CD4-positive, CD25-positive, alpha-beta regulatory T cell (primary cell): Measurements from ENCODE around the gene SHOX. TPM values are rescaled to one million over a fixed set of nuclear protein-coding genes. Genes with fewer than 3 reads are reported as not detected.

ENCODE experiments used
- ATAC-seq, 2 donors: fragments of 150-1000 bp; cut with Tn5 transposase; one replicate each; pipeline ENCODE4 v1.10.0; 2021; ENCODE audit warnings: low read depth in 2 of 2, moderate number of reproducible peaks in 2 of 2, moderate library complexity in 1 of 2
- DNase-seq, 3 donors: peaks; one replicate each; pipeline versions ENCODE4 v3.0.0 to v3.0.0-alpha.2; 2012 to 2022; ENCODE audit warnings: mixed read lengths in 1 of 3
- H3K27ac ChIP-seq: one replicate; pipeline ENCODE4 v1.7.0; 2013; ENCODE audit warnings: mild to moderate bottlenecking, low read length; ENCODE audit not compliant: insufficient read depth, poor library complexity, severe bottlenecking
- H3K27me3 ChIP-seq: one replicate; pipeline ENCODE4 v1.7.0; 2013; ENCODE audit warnings: low read length; ENCODE audit not compliant: control insufficient read depth, insufficient read depth
- H3K36me3 ChIP-seq: one replicate; pipeline ENCODE4 v1.7.0; 2013; ENCODE audit warnings: mild to moderate bottlenecking, low read length, moderate library complexity; ENCODE audit not compliant: control insufficient read depth, insufficient read depth
- H3K4me1 ChIP-seq: 2 replicates; pipeline ENCODE4 v1.7.0; 2013; ENCODE audit warnings: mild to moderate bottlenecking, low read length; ENCODE audit not compliant: insufficient read depth, control insufficient read depth, poor library complexity, severe bottlenecking
- H3K4me3 ChIP-seq: one replicate; pipeline ENCODE4 v1.7.0; 2013; ENCODE audit warnings: low read depth, mild to moderate bottlenecking, low read length, moderate library complexity
- H3K9me3 ChIP-seq, 2 experiments: 1 replicate in 1 of 2; 2 replicates in 1 of 2; pipeline ENCODE4 v1.7.0; 2013; ENCODE audit warnings: low read length in 2 of 2, mild to moderate bottlenecking in 1 of 2, moderate library complexity in 1 of 2; ENCODE audit not compliant: control insufficient read depth in 2 of 2
- H3K27ac Mint-ChIP-seq, 3 donors: one replicate each; pipeline ENCODE4 v1.8.0; 2020 to 2022; ENCODE audit warnings: mild to moderate bottlenecking in 3 of 3, mixed read lengths in 3 of 3, moderate library complexity in 2 of 3
- H3K27me3 Mint-ChIP-seq: one replicate; pipeline ENCODE4 v1.8.0; 2022; ENCODE audit warnings: mild to moderate bottlenecking, mixed read lengths
- H3K36me3 Mint-ChIP-seq: one replicate; pipeline ENCODE4 v1.8.0; 2020; ENCODE audit warnings: mixed read lengths
- H3K4me1 Mint-ChIP-seq, 4 donors: one replicate each; pipeline ENCODE4 v1.8.0; 2020 to 2022; ENCODE audit warnings: mixed read lengths in 4 of 4, mild to moderate bottlenecking in 1 of 4
- H3K4me3 Mint-ChIP-seq, 4 donors: one replicate each; pipeline ENCODE4 v1.8.0; 2020 to 2022; ENCODE audit warnings: mild to moderate bottlenecking in 4 of 4, mixed read lengths in 4 of 4, moderate library complexity in 3 of 4
- H3K9me3 Mint-ChIP-seq, 7 donors: one replicate each; pipeline ENCODE4 v1.8.0; 2020 to 2022; ENCODE audit warnings: mixed read lengths in 7 of 7, mild to moderate bottlenecking in 3 of 7, moderate library complexity in 2 of 7
- polyA plus RNA-seq, 4 donors: library from polyadenylated mRNA; unstranded; fragments of 300-500 nt; fragmentation: Illumina TruSeq; gene quantifications; one replicate each; pipeline ENCODE4 v1.2.3, GENCODE V29; 2021
- total RNA-seq: library from RNA; stranded (reverse); gene quantifications from one replicate; pipeline ENCODE4 v1.2.3, GENCODE V29; 2022

The SHOX gene
- total and polyA plus RNA-seq, 5 donors from 2014 or later, result not detected

DNA sequence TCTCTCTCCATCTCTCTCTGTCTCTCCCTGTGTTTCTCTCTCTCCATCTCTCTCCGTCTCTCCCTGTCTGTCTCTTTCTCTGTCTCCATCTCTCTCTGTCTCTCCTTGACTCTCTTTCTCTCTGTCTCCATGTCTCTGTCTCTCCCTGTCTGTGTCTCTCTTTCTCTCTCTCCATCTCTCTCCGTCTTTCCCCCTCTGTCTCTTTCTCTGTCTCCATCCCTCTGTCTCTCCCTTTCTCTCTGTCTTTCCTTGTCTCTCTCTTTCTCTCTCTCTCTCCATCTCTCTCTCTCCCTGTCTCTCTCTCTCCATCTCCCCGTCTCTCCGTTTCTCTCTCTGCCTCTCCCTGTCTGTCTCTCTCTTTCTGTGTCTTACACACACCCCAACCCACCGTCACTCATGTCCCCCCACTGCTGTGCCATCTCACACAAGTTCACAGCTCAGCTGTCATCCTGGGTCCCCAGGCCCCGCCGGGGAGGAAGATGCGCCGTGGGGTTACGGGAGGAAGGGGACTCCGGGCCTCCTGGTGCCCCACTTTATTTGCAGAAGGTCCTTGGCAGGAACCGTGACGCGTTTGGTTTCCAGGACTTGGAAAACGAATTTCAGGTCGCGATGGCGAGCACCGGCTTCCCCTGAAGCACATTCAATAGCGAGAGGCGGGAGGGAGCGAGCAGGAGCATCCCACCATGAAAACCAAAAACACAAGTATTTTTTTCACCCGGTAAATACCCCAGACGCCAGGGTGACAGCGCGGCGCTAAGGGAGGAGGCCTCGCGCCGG lies 1.2 kb upstream of the SHOX start:
- DNase-seq, result no peak
- peaks cover 47% of the 10 kb centered on the region for H3K27me3 Mint-ChIP-seq
- no peak for ATAC-seq
- Histone ChIP-seq H3K4me1 (no peaks in the 10 kb centered on the region), H3K9me3 (no peaks in the 10 kb centered on the region), H3K27me3 (no peaks in the 10 kb centered on the region), H3K27ac (no peak overlapping the region), H3K36me3 (no peaks in the 10 kb centered on the region), H3K4me3 (no peak overlapping the region)
- peaks cover 0 to 11% (median 4%) of the 10 kb centered on the region in 4 donors for H3K4me1 Mint-ChIP-seq
- H3K9me3 Mint-ChIP-seq, result peaks cover 0 to 2% (median 1%) of the 10 kb centered on the region in 7 donors
- H3K27ac Mint-ChIP-seq, result no peak overlapping the region
- no peak overlapping the region for H3K4me3 Mint-ChIP-seq
- no peaks in the 10 kb centered on the region for H3K36me3 Mint-ChIP-seq

DNA sequence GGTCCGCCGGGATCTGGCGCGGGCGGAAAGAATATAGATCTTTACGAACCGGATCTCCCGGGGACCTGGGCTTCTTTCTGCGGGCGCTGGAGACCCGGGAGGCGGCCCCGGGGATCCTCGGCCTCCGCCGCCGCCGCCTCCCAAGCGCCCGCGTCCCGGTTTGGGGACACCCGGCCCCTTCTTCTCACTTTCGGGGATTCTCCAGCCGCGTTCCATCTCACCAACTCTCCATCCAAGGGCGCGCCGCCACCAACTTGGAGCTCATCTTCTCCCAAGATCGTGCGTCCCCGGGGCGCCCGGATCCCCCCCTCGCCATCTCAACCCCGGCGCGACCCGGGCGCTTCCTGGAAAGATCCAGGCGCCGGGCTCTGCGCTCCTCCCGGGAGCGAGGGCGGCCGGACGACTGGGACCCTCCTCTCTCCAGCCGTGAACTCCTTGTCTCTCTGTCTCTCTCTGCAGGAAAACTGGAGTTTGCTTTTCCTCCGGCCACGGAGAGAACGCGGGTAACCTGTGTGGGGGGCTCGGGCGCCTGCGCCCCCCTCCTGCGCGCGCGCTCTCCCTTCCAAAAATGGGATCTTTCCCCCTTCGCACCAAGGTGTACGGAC lies 482 bp upstream of the SHOX start:
- H3K4me1 ChIP-seq, result no peaks in the 10 kb centered on the region
- ATAC-seq (no peak), DNase-seq (no peak)
- no peak overlapping the region for H3K27ac ChIP-seq
- H3K4me1 Mint-ChIP-seq, result peaks cover 0 to 11% (median 4%) of the 10 kb centered on the region in 4 donors
- H3K27me3 ChIP-seq, result no peaks in the 10 kb centered on the region
- H3K27me3 Mint-ChIP-seq, result peaks cover 49% of the 10 kb centered on the region
- no peak overlapping the region for H3K4me3 ChIP-seq
- no peaks in the 10 kb centered on the region for H3K9me3 ChIP-seq
- H3K27ac Mint-ChIP-seq, result no peak overlapping the region
- H3K36me3 Mint-ChIP-seq, result no peaks in the 10 kb centered on the region
- no peaks in the 10 kb centered on the region for H3K36me3 ChIP-seq
- H3K4me3 Mint-ChIP-seq, result no peak overlapping the region
- peaks cover 0 to 2% (median 1%) of the 10 kb centered on the region in 7 donors for H3K9me3 Mint-ChIP-seq

DNA sequence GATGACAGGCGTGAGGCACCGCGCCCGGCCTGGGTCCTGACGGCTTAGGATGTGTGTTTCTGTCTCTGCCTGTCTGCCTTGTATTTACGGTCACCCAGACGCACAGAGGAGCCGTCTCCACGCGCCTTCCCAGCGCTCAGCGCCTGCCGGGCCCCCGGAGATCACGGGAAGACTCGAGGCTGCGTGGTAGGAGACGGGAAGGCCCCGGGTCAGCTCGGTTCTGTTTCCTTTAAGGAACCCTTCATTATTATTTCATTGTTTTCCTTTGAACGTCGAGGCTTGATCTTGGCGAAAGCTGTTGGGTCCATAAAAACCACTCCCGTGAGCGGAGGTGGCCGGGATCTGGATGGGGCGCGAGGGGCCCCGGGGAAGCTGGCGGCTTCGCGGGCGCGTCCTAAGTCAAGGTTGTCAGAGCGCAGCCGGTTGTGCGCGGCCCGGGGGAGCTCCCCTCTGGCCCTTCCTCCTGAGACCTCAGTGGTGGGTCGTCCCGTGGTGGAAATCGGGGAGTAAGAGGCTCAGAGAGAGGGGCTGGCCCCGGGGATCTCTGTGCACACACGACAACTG lies 1.3 kb downstream of the SHOX start:
- Histone ChIP-seq H3K27ac (no peak overlapping the region), H3K9me3 (no peaks in the 10 kb centered on the region), H3K36me3 (no peaks in the 10 kb centered on the region), H3K4me1 (no peaks in the 10 kb centered on the region), H3K4me3 (no peak overlapping the region), H3K27me3 (no peaks in the 10 kb centered on the region)
- no peak overlapping the region for H3K27ac Mint-ChIP-seq
- ATAC-seq (no peak), DNase-seq (no peak)
- peaks cover 0 to 2% (median under 1%) of the 10 kb centered on the region in 7 donors for H3K9me3 Mint-ChIP-seq
- H3K27me3 Mint-ChIP-seq, result peaks cover 47% of the 10 kb centered on the region
- peaks cover 0 to 7% (median 3%) of the 10 kb centered on the region in 4 donors for H3K4me1 Mint-ChIP-seq
- H3K36me3 Mint-ChIP-seq, result no peaks in the 10 kb centered on the region
- H3K4me3 Mint-ChIP-seq, result no peak overlapping the region

DNA sequence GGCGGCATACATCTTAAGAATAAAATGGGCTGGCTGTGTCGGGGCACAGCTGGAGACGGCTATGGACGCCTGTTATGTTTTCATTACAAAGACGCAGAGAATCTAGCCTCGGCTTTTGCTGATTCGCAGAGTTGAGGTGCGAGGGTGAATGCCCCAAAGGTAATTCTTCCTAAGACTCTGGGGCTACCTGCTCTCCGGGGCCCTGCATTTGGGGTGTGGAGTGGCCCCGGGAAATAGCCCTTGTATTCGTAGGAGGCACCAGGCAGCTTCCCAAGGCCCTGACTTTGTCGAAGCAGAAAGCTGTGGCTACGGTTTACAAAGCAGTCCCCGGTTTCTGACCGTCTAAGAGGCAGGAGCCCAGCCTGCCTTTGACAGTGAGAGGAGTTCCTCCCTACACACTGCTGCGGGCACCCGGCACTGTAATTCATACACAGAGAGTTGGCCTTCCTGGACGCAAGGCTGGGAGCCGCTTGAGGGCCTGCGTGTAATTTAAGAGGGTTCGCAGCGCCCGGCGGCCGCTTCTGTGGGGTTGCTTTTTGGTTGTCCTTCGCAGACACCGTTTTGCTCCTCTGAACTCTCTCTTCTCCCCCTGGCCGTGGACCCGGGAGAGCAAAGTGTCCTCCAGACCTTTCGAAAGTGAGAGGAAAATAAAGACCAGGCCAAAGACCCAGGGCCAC lies 1.9 kb downstream of the SHOX start:
- Mint-ChIP-seq H3K36me3 (no peaks in the 10 kb centered on the region), H3K4me1 (peaks cover 0 to 8% (median 3%) of the 10 kb centered on the region in 4 donors), H3K9me3 (peaks cover 0 to 3% (median 0%) of the 10 kb centered on the region in 7 donors), H3K27ac (no peak overlapping the region), H3K4me3 (no peak overlapping the region), H3K27me3 (peaks cover 48% of the 10 kb centered on the region)
- Histone ChIP-seq H3K36me3 (no peaks in the 10 kb centered on the region), H3K9me3 (no peaks in the 10 kb centered on the region), H3K27ac (no peak overlapping the region), H3K4me1 (no peaks in the 10 kb centered on the region), H3K27me3 (no peaks in the 10 kb centered on the region), H3K4me3 (no peak overlapping the region)
- ATAC-seq, result no peak
- no peak for DNase-seq

DNA sequence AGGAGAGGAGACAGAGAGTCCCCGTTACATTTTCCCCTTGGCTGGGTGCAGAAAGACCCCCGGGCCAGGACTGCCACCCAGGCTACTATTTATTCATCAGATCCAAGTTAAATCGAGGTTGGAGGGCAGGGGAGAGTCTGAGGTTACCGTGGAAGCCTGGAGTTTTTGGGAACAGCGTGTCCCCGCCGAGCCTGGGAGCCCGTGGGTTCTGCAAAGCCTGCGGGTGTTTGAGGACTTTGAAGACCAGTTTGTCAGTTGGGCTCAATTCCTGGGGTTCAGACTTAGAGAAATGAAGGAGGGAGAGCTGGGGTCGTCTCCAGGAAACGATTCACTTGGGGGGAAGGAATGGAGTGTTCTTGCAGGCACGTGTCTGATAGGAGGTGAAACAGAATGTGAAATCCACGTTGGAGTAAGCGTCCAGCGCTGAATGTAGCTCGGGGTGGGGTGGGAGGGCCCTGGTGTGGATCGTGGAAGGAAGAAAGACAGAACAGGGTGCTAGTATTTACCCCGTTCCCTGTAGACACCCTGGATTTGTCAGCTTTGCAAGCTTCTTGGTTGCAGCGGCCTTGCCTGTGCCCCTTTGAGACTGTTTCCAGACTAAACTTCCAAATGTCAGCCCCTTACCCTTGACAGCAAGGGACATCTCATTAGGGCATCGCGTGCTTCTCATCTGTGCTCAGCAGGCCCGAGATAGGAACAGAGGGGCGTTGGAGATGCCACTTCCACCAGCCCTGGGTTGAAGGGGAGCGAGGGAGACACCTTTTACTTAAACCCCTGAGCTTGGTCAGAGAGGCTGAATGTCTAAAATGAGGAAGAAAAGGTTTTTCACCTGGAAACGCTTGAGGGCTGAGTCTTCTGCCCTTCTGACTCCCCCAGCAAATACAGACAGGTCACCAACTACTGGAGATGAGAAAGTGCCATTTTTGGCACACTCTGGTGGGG lies 2.7 kb downstream of the SHOX start:
- Mint-ChIP-seq H3K36me3 (no peaks in the 10 kb centered on the region), H3K27ac (no peak overlapping the region), H3K27me3 (peaks cover 56% of the 10 kb centered on the region), H3K9me3 (peaks cover 0 to 4% (median 0%) of the 10 kb centered on the region in 7 donors), H3K4me1 (peaks cover 0 to 12% (median 4%) of the 10 kb centered on the region in 4 donors), H3K4me3 (no peak overlapping the region)
- no peaks in the 10 kb centered on the region for H3K4me1 ChIP-seq
- H3K27ac ChIP-seq, result no peak overlapping the region
- H3K9me3 ChIP-seq, result no peaks in the 10 kb centered on the region
- peaks cover 5% of the 10 kb centered on the region for H3K27me3 ChIP-seq
- no peaks in the 10 kb centered on the region for H3K36me3 ChIP-seq
- H3K4me3 ChIP-seq, result no peak overlapping the region
- DNase-seq (no peak), ATAC-seq (no peak)

DNA sequence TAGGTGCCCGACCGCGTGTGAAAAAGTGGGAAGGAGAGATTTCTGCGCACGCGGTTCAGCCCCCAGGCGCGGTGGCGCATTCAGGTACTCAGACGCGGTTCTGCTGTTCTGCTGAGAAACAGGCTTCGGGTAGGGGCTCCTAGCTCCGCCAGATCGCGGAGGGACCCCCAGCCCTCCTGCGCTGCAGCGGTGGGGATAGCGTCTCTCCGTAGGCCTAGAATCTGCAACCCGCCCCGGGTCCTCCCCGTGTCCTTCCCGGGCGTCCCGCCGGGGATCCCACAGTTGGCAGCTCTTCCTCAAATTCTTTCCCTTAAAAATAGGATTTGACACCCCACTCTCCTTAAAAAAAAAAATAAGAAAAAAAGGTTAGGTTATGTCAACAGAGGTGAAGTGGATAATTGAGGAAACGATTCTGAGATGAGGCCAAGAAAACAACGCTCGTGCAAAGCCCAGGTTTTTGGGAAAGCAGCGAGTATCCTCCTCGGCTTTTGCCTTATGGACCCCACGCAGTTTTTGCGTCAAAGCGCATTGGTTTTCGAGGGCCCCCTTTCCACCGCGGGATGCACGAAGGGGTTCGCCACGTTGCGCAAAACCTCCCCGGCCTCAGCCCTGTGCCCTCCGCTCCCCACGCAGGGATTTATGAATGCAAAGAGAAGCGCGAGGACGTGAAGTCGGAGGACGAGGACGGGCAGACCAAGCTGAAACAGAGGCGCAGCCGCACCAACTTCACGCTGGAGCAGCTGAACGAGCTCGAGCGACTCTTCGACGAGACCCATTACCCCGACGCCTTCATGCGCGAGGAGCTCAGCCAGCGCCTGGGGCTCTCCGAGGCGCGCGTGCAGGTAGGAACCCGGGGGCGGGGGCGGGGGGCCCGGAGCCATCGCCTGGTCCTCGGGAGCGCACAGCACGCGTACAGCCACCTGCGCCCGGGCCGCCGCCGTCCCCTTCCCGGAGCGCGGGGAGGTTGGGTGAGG lies 3.7 kb downstream of the SHOX start:
- H3K27ac Mint-ChIP-seq, result no peak overlapping the region
- DNase-seq (no peak), ATAC-seq (no peak)

More for the DNA sequence above, 3.7 kb downstream of the SHOX start:
- Histone ChIP-seq H3K36me3 (no peaks in the 10 kb centered on the region), H3K27ac (no peak overlapping the region), H3K9me3 (no peaks in the 10 kb centered on the region), H3K4me3 (no peak overlapping the region), H3K27me3 (peaks cover 7% of the 10 kb centered on the region), H3K4me1 (no peaks in the 10 kb centered on the region)
- H3K4me1 Mint-ChIP-seq, result peaks cover 0 to 10% (median 4%) of the 10 kb centered on the region in 4 donors
- H3K9me3 Mint-ChIP-seq, result peaks cover 0 to 4% (median 0%) of the 10 kb centered on the region in 7 donors
- peaks cover 56% of the 10 kb centered on the region for H3K27me3 Mint-ChIP-seq
- no peak overlapping the region for H3K4me3 Mint-ChIP-seq
- H3K36me3 Mint-ChIP-seq, result no peaks in the 10 kb centered on the region
